NB4 (cell line): ENCODE data around the gene NTSR1.

Experiments used
- DNase-seq: peaks from one replicate; pipeline ENCODE4 v3.0.0; 2010; ENCODE audit warnings: low read depth
- H3K4me3 ChIP-seq: one replicate; pipeline ENCODE4 v1.5.1; 2011; ENCODE audit warnings: mild to moderate bottlenecking, low read depth, low read length, moderate library complexity
- CTCF ChIP-seq: IDR thresholded peaks from one replicate; pipeline ENCODE4 v1.5.1; 2012; ENCODE audit warnings: low read depth, low read length
- MAX ChIP-seq: IDR thresholded peaks from 2 replicates; pipeline ENCODE4 v1.6.1; 2011; ENCODE audit warnings: low read depth, low read length
- MYC ChIP-seq: IDR thresholded peaks from 2 replicates; pipeline ENCODE4 v1.6.1; 2011; ENCODE audit warnings: low read depth, low read length
- POLR2A ChIP-seq: IDR thresholded peaks from 2 replicates; pipeline ENCODE4 v1.6.1; 2011; ENCODE audit warnings: mild to moderate bottlenecking; ENCODE audit not compliant: insufficient read length; ENCODE audit errors: extremely low read depth

Gene NTSR1

GRCh38 chr20:62741191-62741691, 32.6 kb downstream of the NTSR1 start:
- DNase-seq, result peak; percentile 36
- no peak overlapping the region for H3K4me3 ChIP-seq
- TF ChIP-seq CTCF (no peak), POLR2A (no peak), MAX (peak; percentile 64), MYC (no peak)

- no peak overlapping the region for H3K4me3 ChIP-seq
- DNase-seq, result no peak
- TF ChIP-seq CTCF (no peak), POLR2A (no peak), MAX (no peak), MYC (no peak)
Observed at GRCh38 chr20:62741701-62742491, 33.3 kb downstream of the NTSR1 start.

- DNase-seq, result no peak
- no peak for TF ChIP-seq POLR2A
- no peak for TF ChIP-seq MYC
- TF ChIP-seq CTCF, result no peak
- H3K4me3 ChIP-seq, result no peak overlapping the region
Observed at GRCh38 chr20:62742550-62742949, 33.9 kb downstream of the NTSR1 start.

- TF ChIP-seq POLR2A (no peak), MAX (no peak), CTCF (no peak), MYC (no peak)
- no peak overlapping the region for H3K4me3 ChIP-seq
- DNase-seq, result no peak
Observed at GRCh38 chr20:62742979-62743776, 34.5 kb downstream of the NTSR1 start.

- no peak for TF ChIP-seq MAX
- TF ChIP-seq CTCF, result no peak
- no peak for TF ChIP-seq POLR2A
- no peak for TF ChIP-seq MYC
- no peak for DNase-seq
- H3K4me3 ChIP-seq, result no peak overlapping the region
Observed at GRCh38 chr20:62743777-62744317, 35.2 kb downstream of the NTSR1 start.
